HG03039 (cell line): Measurements from ENCODE around the gene SERPINF2.
"Not testable (repeated sequence)": the region's sequence is repeated elsewhere in the genome, so short reads cannot be mapped to it uniquely, and the experiment has no call there.

Experiments used
- ATAC-seq: cut with Tn5 transposase; IDR thresholded peaks from one replicate; pipeline ENCODE4 v1.9.1; 2021; ENCODE audit warnings: mild to moderate bottlenecking, moderate library complexity; ENCODE audit not compliant: unreplicated experiment

Gene SERPINF2

GRCh38 chr17:1786708-1787107 is 44.0 kb downstream of the SERPINF2 start:
- ATAC-seq, result no peak

- no peak for ATAC-seq
Observed at GRCh38 chr17:1787301-1787902, 44.7 kb downstream of the SERPINF2 start.

GRCh38 chr17:1789936-1790335 is 47.3 kb downstream of the SERPINF2 start:
- ATAC-seq, result no peak

- no peak for ATAC-seq
Observed at GRCh38 chr17:1792495-1793446, 50.1 kb downstream of the SERPINF2 start.

- no peak for ATAC-seq
Observed at GRCh38 chr17:1793447-1793806, 50.8 kb downstream of the SERPINF2 start.

- ATAC-seq, result no peak
Observed at GRCh38 chr17:1796800-1797199, 54.1 kb downstream of the SERPINF2 start.

- no peak for ATAC-seq
Observed at GRCh38 chr17:1797323-1797722, 54.7 kb downstream of the SERPINF2 start.

GRCh38 chr17:1797846-1798245 is 55.2 kb downstream of the SERPINF2 start:
- ATAC-seq, result not testable (repeated sequence)

GRCh38 chr17:1800240-1800639 is 57.6 kb downstream of the SERPINF2 start:
- ATAC-seq, result no peak

GRCh38 chr17:1800712-1801111 is 58.0 kb downstream of the SERPINF2 start:
- ATAC-seq, result no peak

- no peak for ATAC-seq
Observed at GRCh38 chr17:1802429-1802828, 59.8 kb downstream of the SERPINF2 start.

GRCh38 chr17:1803280-1803679 is 60.6 kb downstream of the SERPINF2 start:
- no peak for ATAC-seq
